HG03457 (cell line): ENCODE results near the gene FAM174C.

Experiments
- ATAC-seq: cut with Tn5 transposase; IDR thresholded peaks from one replicate; pipeline ENCODE4 v1.9.1; 2021; ENCODE audit warnings: moderate number of reproducible peaks; ENCODE audit not compliant: unreplicated experiment

The FAM174C gene

GRCh38 chr19:1284979-1285736 lies 9.8 kb downstream of the FAM174C start:
- no peak for ATAC-seq

DNA sequence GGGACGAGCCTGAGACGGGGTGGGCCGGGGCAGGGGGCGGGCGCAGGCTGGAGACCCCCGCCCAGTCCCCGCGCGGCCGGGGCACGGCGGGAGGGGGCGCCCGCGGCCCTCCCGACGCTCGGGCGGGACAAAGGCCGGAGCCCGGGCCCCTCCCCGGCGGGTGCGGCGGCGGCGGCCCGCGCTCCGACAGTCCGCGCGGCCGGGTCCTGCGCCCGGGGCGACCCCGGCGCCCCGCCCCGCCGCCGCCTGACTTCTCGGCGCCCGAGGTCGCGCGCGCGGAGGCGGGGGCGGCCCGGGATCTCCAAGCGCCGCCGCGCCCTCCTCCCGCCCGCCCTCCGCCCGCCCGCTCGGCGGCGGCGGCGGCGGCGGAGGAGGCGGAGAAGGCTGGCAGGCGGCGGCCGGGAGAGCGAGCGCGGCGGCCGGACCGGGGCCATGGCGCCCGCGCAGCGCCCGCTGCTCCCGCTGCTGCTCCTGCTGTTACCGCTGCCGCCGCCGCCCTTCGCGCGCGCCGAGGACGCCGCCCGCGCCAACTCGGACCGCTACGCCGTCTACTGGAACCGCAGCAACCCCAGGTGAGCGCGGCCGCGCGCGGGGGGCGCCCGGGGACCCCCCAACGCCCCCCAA lies 10.5 kb downstream of the FAM174C start, which contains the start of gene EFNA2:
Gene EFNA2, plus strand, starts transcription at position 137 of the 624 bp plus-strand sequence. Its CDS starts 296 bp downstream, at position 433.
- ATAC-seq: no peak

- no peak for ATAC-seq
These were observed 11.4 kb downstream of the FAM174C start for GRCh38 chr19:1286487-1287353.

- ATAC-seq: no peak
These were observed 12.3 kb downstream of the FAM174C start for GRCh38 chr19:1287354-1288225.

- ATAC-seq: no peak
These were observed 12.9 kb downstream of the FAM174C start for GRCh38 chr19:1288226-1288612.

- ATAC-seq: no peak
These were observed 13.7 kb downstream of the FAM174C start for GRCh38 chr19:1288833-1289685.

GRCh38 chr19:1289686-1290025 lies 14.3 kb downstream of the FAM174C start:
- no peak for ATAC-seq

GRCh38 chr19:1290196-1290702 lies 14.9 kb downstream of the FAM174C start:
- ATAC-seq: no peak

GRCh38 chr19:1290703-1291651 lies 15.6 kb downstream of the FAM174C start:
- no peak for ATAC-seq

GRCh38 chr19:1291761-1292418 lies 16.6 kb downstream of the FAM174C start:
- no peak for ATAC-seq

- no peak for ATAC-seq
These were observed 17.3 kb downstream of the FAM174C start for GRCh38 chr19:1292419-1293151.

DNA sequence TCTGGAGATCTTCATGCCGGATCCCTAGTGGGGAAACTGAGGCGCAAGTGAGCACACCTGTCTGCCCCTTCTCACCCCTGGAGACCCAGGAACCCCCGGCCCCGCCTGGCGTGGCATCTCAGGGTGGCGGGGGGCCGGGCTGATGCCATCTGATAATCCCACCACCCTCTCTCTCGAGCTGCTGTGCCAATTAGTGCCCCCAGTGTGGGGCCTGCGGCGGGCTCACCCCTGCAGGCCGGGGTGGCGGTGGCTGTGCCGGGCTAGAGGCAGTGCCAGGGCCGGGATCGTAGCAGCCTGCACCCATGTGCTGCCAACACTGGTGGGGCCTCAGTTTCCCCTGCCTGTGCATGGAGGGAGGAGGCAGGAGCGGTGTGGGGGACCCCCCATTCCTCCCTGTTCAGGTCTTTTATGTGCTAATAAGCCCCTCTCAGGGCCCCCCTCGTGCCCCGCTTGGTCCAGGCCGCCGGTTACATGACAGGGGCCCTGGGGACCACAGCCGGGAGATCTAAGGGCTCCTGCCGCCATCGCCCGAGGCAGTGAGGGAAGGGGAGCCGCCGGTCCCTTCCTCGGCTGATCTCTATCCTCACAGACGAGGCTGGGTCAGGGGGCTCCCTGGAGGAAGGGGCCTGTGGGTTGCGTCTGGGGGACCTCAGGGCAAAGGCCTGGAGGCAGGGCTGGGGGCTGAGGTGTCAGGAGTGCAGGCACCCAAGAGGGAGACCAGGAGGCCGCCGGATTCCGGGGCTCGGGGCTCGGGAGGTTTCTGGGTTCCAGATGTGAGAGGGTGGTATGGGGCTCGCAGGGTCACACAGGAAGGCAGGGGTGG lies 18.7 kb downstream of the FAM174C start:
- ATAC-seq: no peak

GRCh38 chr19:1294688-1295087 lies 19.4 kb downstream of the FAM174C start:
- ATAC-seq: no peak

DNA sequence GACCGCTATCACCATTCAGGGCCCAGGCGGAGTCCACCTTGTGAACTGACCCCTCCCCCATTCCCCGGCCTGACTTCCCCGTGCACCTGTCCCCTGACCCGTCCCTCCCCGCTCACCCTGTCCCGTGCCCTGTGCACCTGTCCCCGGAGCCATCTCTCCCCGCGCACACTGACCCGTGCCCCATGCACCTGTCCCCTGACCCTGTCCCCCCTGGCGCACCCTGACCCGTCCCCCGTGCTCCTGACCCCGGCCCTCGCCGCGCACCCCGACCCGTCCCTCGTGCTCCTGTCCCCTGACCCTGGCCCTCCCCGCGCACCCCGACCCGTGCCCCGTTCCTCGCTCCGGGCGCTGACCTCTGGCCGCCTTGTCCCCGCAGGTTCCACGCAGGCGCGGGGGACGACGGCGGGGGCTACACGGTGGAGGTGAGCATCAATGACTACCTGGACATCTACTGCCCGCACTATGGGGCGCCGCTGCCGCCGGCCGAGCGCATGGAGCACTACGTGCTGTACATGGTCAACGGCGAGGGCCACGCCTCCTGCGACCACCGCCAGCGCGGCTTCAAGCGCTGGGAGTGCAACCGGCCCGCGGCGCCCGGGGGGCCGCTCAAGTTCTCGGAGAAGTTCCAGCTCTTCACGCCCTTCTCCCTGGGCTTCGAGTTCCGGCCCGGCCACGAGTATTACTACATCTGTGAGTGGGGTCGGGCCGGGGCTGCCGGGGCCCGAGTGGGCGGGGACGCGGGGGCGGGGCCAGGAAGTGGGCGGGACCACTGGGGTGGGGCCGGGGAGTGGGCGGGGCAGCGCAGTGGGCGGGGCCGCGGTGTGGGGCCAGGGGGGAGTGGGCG lies 20.1 kb downstream of the FAM174C start:
- ATAC-seq: no peak

DNA sequence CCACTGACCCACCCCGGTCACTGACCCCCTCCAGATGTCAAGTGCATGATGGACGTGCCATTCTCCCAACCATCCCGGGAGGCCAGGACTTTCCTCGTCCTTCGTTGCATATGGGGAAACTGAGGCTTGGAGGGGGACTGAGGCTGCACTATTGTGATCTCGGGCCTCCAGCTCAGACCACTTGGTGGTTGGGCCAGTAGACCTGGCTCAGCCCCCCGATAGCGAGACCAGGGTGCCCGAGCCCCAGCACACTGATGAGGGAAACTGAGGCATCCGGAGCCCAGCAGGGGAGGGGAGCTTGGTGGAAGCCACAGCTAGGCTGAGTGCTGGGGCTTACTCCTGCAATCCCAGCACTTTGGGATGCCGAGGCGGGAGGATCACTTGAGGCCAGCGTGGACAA lies 20.7 kb downstream of the FAM174C start:
- ATAC-seq: no peak
